ENCODE measurements around the gene KRT33A. TPM values are rescaled to one million over a fixed set of nuclear protein-coding genes. Genes with fewer than 3 reads are reported as not detected.
"Not testable (repeated sequence)": the region's sequence is repeated elsewhere in the genome, so short reads cannot be mapped to it uniquely, and the experiment has no call there.

The KRT33A gene
- total RNA-seq, result not detected

DNA sequence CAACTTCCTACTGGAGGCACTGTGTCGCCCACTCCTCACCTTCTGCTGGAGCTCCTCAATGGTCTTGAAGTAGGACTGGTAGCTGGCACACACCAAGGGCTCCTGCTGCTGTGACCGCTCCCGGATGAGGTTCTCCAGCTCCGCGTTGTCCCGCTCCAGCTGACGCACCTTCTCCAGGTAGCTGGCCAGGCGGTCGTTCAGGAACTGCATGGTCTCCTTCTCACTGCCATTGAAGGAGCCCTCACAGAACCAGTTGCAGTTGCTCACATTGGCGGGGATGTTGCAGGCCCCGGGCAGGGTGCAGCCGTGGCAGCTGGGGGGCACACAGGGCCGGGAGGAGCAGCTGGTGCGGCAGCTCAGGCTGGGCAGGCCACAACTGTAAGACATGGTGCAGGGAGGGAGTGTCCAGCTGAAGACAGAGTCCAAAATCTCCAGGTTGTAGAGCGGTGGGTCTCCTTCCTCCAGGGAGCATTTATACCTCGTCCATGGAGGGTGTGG, at the start of gene KRT33A:
Gene KRT33A, minus strand, starts transcription at position 448 of the 498 bp plus-strand sequence. Its CDS starts 61 bp downstream, at position 387.
- WGBS, 2 donors, result 89 to 91% methylated on average over 16 of the region's 16 CpGs
- H3K9me3 ChIP-seq; H3K27me3 ChIP-seq; H3K4me3 ChIP-seq; H3K4me1 ChIP-seq; H3K27ac ChIP-seq; DNase-seq (ENCODE audit: low spot score in 2 of 2); H3K36me3 ChIP-seq: not testable (repeated sequence)

DNA sequence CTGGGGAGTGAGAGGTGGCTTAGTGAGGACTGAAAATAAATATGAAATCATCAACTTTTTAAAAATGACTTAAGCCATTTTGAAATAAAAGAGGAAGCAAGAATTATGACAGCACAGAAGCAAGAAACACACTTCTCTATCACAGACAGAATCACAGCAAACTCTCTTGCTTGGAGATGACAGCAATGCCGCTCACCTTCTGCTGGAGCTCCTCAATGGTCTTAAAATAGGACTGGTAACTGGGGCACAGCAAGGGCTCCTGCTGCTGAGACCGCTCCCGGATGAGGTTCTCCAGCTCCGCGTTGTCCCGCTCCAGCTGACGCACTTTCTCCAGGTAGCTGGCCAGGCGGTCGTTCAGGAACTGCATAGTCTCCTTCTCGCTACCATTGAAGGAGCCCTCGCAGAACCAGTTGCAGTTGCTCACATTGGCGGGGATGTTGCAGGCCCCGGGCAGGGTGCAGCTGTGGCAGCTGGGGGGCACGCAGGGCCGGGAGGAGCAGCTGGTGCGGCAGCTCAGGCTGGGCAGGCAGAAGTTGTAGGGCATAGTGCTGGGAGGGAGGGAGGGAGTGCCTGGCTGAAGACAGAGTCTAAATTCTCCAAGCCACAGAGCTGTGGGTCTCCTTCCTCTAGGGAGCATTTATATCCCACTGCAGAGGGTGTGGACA, 46.5 kb upstream of the KRT33A start, which contains the start of gene KRT31:
Gene KRT31, minus strand, starts transcription at position 613 of the 665 bp plus-strand sequence. Its CDS starts 69 bp downstream, at position 544.
- 80 to 91% methylated on average over 15 to 16 of the region's 16 CpGs for WGBS, 2 donors
- no peaks in the 10 kb centered on the region for H3K9me3 ChIP-seq
- no peak within 1 kb of the TSS for H3K27ac ChIP-seq
- DNase-seq (ENCODE audit: low spot score in 2 of 2), result no peak
- no peaks in the 10 kb centered on the region for H3K36me3 ChIP-seq
- TF ChIP-seq, protein P1, sequence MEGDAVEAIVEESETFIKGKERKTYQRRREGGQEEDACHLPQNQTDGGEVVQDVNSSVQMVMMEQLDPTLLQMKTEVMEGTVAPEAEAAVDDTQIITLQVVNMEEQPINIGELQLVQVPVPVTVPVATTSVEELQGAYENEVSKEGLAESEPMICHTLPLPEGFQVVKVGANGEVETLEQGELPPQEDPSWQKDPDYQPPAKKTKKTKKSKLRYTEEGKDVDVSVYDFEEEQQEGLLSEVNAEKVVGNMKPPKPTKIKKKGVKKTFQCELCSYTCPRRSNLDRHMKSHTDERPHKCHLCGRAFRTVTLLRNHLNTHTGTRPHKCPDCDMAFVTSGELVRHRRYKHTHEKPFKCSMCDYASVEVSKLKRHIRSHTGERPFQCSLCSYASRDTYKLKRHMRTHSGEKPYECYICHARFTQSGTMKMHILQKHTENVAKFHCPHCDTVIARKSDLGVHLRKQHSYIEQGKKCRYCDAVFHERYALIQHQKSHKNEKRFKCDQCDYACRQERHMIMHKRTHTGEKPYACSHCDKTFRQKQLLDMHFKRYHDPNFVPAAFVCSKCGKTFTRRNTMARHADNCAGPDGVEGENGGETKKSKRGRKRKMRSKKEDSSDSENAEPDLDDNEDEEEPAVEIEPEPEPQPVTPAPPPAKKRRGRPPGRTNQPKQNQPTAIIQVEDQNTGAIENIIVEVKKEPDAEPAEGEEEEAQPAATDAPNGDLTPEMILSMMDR (IDR thresholded peaks at IDR 0.05), result no peak
- no peak for TF ChIP-seq POLR2A (IDR thresholded peaks at IDR 0.05)
- no peak for TF ChIP-seq EP300 (IDR thresholded peaks at IDR 0.05)
- H3K4me3 ChIP-seq, result no peak within 1 kb of the TSS
- peaks cover 0 to 5% (median 0%) of the 10 kb centered on the region in 4 donors for H3K4me1 ChIP-seq
- no peaks in the 10 kb centered on the region for H3K27me3 ChIP-seq

DNA sequence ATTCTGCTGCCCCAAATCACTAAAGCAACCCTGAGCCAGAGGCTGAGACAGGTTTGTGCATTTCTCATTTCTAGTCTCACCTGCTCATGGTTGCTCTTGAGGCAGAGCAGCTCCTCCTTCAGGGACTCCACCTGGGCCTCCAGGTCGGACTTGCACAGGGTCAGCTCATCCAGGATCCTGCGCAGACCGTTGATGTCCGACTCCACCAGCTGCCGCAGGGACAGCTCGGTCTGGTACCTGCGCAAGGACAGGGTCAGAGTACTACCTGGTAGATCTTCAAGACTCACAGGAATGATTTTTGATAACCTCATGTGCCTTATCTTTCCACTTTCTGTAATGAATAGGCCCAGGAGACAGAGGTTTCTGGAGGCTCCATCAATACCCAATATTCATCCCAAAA, 45.7 kb upstream of the KRT33A start:
- Histone ChIP-seq H3K4me1 (peaks cover 0 to 5% (median 0%) of the 10 kb centered on the region in 4 donors), H3K4me3 (no peak overlapping the region), H3K27me3 (no peaks in the 10 kb centered on the region), H3K36me3 (no peaks in the 10 kb centered on the region), H3K27ac (no peak overlapping the region), H3K9me3 (no peaks in the 10 kb centered on the region)
- DNase-seq (ENCODE audit: low spot score in 2 of 2), result no peak
- no peak for TF ChIP-seq POLR2A (IDR thresholded peaks at IDR 0.05)
- no peak for TF ChIP-seq EP300 (IDR thresholded peaks at IDR 0.05)
- TF ChIP-seq, protein P1 (IDR thresholded peaks at IDR 0.05), result no peak
- 94 to 97% methylated on average over 7 of the region's 7 CpGs for WGBS, 2 donors

DNA sequence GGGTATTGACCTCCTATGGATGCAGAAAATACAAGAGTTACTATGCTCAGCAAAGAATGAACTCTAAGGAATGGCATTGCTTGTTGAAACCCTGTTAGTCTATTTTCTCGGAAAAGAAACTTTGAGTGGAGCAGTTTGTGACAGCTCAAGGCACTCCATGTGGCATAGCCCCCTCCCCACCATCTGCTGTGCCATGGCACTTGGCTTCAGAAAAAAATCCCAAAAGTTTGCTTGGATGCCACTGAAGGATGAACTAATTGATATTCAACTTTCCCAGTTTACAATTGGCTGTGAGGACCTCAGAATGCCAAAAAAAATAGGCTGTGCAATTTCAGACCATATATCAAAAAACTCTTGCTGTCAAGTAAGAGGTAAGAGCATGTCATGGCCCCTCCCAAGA, 45.0 kb upstream of the KRT33A start:
- Histone ChIP-seq H3K36me3 (no peaks in the 10 kb centered on the region), H3K4me3 (no peak overlapping the region), H3K4me1 (peaks cover 0 to 5% (median 0%) of the 10 kb centered on the region in 4 donors), H3K9me3 (no peaks in the 10 kb centered on the region), H3K27ac (no peak overlapping the region), H3K27me3 (no peaks in the 10 kb centered on the region)
- TF ChIP-seq EP300 (IDR thresholded peaks at IDR 0.05), result no peak
- TF ChIP-seq, protein P1 (IDR thresholded peaks at IDR 0.05), result no peak
- no peak for TF ChIP-seq POLR2A (IDR thresholded peaks at IDR 0.05)
- 88 to 89% methylated on average over 1 of the region's 1 CpG for WGBS, 2 donors
- DNase-seq (ENCODE audit: low spot score in 2 of 2), result no peak

DNA sequence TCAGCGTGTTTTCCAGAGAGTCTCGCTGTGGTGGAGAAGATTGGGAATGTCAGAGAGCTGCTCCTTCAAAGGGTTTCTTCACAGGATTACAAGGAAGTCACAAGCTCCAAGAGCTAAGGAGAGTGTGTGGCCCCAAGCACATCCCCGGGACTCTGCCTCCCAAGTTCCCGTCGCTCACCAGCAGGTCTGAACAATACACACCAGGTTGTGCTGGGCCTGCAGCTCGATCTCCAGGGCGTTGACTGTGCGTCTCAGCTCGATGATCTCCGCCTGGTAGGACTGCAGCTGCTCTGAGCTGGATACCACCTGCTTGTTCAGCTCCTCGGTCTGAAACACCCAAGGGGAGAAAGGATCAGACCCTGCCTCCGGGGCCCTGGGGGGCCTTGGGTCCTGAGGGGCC, 44.4 kb upstream of the KRT33A start:
- H3K27me3 ChIP-seq; H3K9me3 ChIP-seq; H3K4me3 ChIP-seq; H3K4me1 ChIP-seq; H3K36me3 ChIP-seq; H3K27ac ChIP-seq; DNase-seq (ENCODE audit: low spot score in 2 of 2): not testable (repeated sequence)
- 82 to 88% methylated on average over 4 to 10 of the region's 12 CpGs for WGBS, 2 donors

DNA sequence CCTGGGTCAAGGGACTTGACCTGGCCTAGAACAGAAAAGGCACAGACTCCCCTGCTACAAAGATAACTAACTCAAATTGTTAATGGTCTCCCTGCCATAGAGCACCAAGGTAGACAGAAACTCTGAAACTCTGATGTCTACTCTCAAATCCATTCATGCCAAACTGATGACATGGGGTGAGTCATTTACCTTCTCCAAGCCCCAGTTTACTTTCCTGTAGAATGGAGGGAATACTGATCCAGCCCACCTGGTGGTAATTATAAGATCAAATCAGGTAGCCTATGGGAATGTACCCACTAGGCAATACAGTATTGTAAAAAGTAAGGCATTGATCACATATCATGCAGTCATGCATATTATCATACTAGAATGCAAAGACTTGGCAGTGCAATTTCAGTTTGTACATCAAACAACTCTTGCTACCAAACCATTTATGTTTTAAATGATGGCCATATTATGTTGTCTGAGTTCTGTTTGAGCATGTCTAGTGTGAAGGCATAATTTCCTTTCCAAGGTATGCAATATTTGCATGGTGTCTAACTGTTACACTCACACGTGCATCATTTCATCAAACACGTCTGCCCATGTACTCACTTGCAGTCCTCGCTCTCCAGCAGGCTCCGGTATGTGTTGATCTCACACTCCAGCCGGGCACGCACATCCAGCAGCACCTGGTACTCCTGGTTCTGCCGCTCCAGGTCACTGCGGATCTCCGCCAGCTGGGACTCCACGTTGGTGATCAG, 43.8 kb upstream of the KRT33A start:
- H3K36me3 ChIP-seq, result no peaks in the 10 kb centered on the region
- H3K27me3 ChIP-seq, result no peaks in the 10 kb centered on the region
- H3K4me1 ChIP-seq, result peaks cover 0 to 5% (median 0%) of the 10 kb centered on the region in 4 donors
- no peak overlapping the region for H3K27ac ChIP-seq
- 86 to 93% methylated on average over 10 of the region's 10 CpGs for WGBS, 2 donors
- no peaks in the 10 kb centered on the region for H3K9me3 ChIP-seq
- no peak overlapping the region for H3K4me3 ChIP-seq
- no peak for TF ChIP-seq EP300 (IDR thresholded peaks at IDR 0.05)
- TF ChIP-seq POLR2A (IDR thresholded peaks at IDR 0.05), result no peak
- TF ChIP-seq, protein P1 (IDR thresholded peaks at IDR 0.05), result no peak
- DNase-seq (ENCODE audit: low spot score in 2 of 2), result no peak
